H1 (cell line): Measurements from ENCODE around the gene MAN1C1. TPM values are rescaled to one million over a fixed set of nuclear protein-coding genes. Genes with fewer than 3 reads are reported as not detected.

Experiments
- NRF1 ChIP-seq: IDR thresholded peaks from 2 replicates; pipeline ENCODE4 v1.6.1; 2011; ENCODE audit warnings: mild to moderate bottlenecking, low read depth, low read length, improper control_type of control experiment
- polyA plus RNA-seq, 7 experiments: library from polyadenylated mRNA; depleted of rRNA in 3 of 7; stranded (reverse) in 5 of 7; unstranded in 2 of 7; fragments of >200 nt in 5 of 7; fragments of 200-250 nt in 2 of 7; gene quantifications; 1 replicate in 5 of 7; 2 replicates in 1 of 7; 4 replicates in 1 of 7; pipeline versions ENCODE4 v1.2.1 to v1.2.3, GENCODE V29; 2011 to 2013; ENCODE audit warnings: missing spikeins in 2 of 7, mixed read lengths in 2 of 7
- total RNA-seq: library from RNA; stranded (reverse); fragmentation: NEBNext Ultra II Directional; extraction: Animal tissue kit (Norgen Biotek cat#: 25700); gene quantifications from 2 replicates; pipeline ENCODE4 v1.2.1, GENCODE V29; 2021
- TF ChIP-seq, protein P1 (sequence below): fragments of 300-600 bp; sonication (generic); IDR thresholded peaks from 2 replicates; pipeline ENCODE4 v1.7.1; 2012; ENCODE audit warnings: low read length, moderate library complexity, mild to moderate bottlenecking, inconsistent platforms; ENCODE audit not compliant: insufficient replicate concordance

The MAN1C1 gene
- total and polyA plus RNA-seq, 2 of the 8 experiments (the other 6 are each of a cell fraction or from before 2014, with no cell fraction given) = 7.8 to 15.2 TPM

DNA sequence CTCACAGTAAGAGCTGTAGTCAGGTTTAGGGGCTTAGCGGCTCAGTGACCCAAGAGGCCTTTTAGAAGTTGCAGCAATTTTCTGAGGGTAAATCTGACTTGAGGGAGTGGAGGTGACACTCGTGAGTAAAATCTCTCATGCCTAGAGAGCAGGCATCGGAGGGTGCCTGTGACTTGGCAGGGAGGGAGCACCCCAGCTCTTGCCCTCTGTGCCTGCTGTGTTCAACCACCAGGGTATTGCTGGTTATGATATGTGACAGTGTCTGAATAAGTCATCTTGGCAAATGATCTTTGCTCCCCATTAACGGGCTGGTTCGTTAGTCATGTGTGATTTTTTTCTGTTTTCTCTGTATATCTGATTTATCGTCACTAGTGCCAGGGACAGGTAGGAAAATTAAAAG lies 5.9 kb downstream of the MAN1C1 start (continued):
- TF ChIP-seq, protein P1, sequence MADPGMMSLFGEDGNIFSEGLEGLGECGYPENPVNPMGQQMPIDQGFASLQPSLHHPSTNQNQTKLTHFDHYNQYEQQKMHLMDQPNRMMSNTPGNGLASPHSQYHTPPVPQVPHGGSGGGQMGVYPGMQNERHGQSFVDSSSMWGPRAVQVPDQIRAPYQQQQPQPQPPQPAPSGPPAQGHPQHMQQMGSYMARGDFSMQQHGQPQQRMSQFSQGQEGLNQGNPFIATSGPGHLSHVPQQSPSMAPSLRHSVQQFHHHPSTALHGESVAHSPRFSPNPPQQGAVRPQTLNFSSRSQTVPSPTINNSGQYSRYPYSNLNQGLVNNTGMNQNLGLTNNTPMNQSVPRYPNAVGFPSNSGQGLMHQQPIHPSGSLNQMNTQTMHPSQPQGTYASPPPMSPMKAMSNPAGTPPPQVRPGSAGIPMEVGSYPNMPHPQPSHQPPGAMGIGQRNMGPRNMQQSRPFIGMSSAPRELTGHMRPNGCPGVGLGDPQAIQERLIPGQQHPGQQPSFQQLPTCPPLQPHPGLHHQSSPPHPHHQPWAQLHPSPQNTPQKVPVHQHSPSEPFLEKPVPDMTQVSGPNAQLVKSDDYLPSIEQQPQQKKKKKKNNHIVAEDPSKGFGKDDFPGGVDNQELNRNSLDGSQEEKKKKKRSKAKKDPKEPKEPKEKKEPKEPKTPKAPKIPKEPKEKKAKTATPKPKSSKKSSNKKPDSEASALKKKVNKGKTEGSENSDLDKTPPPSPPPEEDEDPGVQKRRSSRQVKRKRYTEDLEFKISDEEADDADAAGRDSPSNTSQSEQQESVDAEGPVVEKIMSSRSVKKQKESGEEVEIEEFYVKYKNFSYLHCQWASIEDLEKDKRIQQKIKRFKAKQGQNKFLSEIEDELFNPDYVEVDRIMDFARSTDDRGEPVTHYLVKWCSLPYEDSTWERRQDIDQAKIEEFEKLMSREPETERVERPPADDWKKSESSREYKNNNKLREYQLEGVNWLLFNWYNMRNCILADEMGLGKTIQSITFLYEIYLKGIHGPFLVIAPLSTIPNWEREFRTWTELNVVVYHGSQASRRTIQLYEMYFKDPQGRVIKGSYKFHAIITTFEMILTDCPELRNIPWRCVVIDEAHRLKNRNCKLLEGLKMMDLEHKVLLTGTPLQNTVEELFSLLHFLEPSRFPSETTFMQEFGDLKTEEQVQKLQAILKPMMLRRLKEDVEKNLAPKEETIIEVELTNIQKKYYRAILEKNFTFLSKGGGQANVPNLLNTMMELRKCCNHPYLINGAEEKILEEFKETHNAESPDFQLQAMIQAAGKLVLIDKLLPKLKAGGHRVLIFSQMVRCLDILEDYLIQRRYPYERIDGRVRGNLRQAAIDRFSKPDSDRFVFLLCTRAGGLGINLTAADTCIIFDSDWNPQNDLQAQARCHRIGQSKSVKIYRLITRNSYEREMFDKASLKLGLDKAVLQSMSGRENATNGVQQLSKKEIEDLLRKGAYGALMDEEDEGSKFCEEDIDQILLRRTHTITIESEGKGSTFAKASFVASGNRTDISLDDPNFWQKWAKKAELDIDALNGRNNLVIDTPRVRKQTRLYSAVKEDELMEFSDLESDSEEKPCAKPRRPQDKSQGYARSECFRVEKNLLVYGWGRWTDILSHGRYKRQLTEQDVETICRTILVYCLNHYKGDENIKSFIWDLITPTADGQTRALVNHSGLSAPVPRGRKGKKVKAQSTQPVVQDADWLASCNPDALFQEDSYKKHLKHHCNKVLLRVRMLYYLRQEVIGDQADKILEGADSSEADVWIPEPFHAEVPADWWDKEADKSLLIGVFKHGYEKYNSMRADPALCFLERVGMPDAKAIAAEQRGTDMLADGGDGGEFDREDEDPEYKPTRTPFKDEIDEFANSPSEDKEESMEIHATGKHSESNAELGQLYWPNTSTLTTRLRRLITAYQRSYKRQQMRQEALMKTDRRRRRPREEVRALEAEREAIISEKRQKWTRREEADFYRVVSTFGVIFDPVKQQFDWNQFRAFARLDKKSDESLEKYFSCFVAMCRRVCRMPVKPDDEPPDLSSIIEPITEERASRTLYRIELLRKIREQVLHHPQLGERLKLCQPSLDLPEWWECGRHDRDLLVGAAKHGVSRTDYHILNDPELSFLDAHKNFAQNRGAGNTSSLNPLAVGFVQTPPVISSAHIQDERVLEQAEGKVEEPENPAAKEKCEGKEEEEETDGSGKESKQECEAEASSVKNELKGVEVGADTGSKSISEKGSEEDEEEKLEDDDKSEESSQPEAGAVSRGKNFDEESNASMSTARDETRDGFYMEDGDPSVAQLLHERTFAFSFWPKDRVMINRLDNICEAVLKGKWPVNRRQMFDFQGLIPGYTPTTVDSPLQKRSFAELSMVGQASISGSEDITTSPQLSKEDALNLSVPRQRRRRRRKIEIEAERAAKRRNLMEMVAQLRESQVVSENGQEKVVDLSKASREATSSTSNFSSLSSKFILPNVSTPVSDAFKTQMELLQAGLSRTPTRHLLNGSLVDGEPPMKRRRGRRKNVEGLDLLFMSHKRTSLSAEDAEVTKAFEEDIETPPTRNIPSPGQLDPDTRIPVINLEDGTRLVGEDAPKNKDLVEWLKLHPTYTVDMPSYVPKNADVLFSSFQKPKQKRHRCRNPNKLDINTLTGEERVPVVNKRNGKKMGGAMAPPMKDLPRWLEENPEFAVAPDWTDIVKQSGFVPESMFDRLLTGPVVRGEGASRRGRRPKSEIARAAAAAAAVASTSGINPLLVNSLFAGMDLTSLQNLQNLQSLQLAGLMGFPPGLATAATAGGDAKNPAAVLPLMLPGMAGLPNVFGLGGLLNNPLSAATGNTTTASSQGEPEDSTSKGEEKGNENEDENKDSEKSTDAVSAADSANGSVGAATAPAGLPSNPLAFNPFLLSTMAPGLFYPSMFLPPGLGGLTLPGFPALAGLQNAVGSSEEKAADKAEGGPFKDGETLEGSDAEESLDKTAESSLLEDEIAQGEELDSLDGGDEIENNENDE = no peak
- TF ChIP-seq NRF1 = no peak
- TF ChIP-seq, all 59 proteins: peak for 0
